GM21723 (cell line): ENCODE measurements around the gene KIF18B.

Experiments used
- ATAC-seq: cut with Tn5 transposase; IDR thresholded peaks from one replicate; pipeline ENCODE4 v1.9.1; 2021; ENCODE audit warnings: mild to moderate bottlenecking, moderate library complexity; ENCODE audit not compliant: unreplicated experiment

KIF18B gene

DNA sequence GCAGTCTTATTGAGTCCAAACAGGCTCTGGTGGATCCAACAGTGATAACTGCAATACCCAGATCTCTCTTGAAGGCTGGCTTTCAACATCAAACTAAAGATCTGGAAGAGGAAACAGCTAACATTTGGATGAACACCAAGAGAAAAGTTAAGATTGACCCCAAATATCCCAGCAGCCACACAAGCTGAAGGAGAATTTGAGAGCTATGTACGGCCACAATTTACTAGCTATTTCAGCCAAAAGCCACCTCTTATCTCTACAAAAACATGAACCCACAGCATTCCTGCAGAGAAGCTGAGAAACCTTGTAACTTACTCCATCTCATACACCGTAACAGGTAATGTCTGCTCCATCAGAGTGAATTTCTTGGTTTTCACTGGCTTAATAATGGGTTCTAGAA, 62.6 kb downstream of the KIF18B start:
- ATAC-seq: no peak

DNA sequence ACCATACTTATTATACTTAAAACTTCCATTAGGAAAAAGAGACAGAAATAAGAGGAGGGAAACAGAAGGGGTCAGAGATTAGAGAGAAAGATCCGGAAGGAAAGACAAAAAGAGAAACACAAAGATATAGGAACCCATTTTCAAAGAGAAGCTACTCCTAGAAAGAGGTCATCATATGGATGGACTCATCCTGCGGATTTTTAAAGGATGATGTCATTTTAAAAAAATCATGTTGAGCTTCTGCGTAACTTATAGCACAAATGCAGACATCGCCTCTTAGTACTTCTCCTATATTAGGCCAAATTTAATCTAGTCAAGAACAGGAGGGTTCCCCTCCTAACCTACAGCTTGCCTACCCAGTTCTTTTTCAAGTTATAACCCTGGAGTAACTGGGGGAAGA, 66.4 kb downstream of the KIF18B start:
- ATAC-seq: no peak

DNA sequence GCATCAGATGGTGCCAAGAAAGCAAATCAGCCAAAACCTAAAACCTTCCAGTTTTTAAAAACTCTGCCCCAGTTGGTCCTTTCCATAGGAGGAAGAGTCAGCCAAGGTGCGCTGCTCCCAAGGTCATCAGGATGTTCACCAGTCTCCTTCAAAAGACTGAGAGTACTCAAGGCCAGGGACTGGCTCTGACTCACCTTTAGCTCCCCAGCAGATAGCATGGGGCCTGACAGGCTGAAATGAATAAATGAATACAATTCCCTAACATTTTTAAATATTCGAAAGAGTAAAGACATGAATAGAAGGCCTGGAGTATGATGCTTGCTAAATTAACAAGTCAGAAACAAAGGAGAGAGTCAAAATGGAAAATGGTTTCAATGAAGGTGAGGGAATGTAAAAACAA, 67.5 kb downstream of the KIF18B start:
- ATAC-seq: no peak

DNA sequence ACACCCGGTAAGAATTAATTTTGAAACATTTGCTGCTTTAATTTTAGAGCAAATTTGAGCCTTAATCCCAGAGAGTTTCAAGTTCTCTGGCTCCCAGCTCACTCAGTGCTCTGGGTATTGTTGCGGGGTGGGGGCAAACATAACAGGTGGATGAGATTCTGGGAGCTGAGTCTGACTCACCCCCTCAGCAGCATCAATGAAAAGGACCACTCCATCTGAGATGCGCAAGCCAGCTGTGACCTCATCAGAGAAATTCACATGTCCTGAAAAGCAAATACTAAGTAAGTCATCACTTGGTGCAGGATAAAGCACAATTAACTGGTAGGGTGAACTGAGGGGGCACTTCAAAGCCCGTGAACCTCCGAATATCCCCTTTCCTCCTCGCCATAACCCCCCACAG, 68.2 kb downstream of the KIF18B start:
- ATAC-seq: no peak

DNA sequence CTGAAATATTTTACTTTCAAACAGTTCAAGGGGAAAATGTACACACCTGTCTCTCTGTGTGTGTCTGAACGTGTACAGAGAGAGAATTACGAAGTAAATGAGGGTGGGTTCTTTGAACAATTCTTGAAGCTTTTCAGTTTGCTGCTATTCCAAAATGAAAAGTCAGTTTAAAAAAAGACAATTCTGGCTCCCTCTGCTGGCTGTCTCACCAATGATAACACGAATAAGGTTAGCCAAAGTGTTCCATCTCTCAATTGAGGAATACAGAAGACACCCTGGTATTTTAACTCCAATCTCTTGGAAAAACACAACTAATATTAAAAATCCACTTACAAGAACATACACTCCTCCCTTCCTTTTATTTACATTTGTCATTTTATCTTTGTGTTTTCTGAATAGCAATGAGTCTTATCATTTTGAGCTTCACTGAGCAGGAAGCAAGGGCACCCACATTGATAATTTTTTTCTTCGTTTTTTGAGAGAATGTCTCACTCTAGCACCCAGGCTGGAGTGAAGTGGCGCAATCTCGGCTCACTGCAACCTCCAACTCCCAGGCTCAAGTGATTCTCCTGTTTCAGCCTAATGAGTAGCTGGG, 68.8 kb downstream of the KIF18B start:
- ATAC-seq: no peak

DNA sequence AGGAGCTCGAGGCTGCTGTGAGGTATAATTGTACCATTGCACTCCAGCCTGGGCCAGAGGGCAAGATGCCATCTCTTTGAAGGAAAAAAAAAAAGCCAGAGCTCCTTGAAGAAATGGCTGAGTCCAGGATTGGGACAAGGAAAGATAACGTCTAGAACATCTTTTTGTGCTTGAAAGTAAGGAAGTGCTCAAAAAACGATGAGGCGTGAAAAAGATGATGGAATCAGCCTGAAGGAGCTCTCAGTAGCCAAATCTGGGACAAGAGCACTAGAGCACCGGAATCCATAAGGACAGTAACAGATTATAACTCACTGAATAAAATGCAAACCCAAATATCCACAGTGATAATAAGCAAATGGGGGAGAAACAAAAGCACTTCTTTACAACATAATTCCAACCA, 70.5 kb downstream of the KIF18B start:
- ATAC-seq: no peak

DNA sequence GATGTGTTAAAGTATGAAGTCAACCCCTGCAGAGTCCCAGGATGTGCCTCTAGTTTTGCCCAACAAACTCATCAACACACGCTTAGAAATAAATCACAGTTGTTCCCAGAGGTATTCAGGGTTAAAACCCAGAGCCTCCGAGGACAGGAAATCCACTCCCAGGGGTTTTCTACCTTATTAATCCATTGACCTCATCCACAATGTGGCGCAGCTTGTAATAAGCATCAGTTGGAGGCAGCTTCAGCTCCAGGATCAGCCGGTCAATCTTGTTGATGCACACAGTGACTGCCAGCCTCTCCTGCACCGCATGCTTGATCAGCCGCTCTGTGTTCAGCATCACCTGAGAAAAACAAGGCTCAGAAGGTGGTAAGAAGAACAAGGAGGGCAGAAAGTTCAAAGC, 71.8 kb downstream of the KIF18B start:
- no peak for ATAC-seq
